NCI-H1048 (cell line): ENCODE data around the gene ERG.

ENCODE experiments used
- DNase-seq: peaks from one replicate; lab custom pipeline; 2025; lab: John Stamatoyannopoulos, UW

The ERG gene

DNA sequence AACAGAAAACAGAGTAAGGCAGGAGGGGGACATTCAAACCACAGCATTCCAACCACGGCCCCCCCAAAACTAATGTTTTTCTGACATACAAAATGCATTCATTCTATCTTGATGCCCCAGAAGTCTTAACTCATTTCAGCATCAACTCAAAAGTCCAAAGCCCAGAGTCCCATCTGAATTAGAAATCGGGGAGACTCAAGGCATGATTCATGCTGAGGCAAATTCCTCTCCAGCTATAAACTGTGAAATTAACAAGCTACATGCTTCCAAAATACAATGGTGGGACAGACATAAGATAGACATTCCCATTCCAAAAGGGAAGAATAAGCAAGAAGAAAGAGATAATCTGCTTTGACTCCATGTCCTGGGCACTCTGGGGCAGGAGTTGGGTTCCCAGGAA lies 167.6 kb downstream of the ERG start:
- DNase-seq = no peak
